ENCODE measurements around the gene ZSCAN4. TPM values are rescaled to one million over a fixed set of nuclear protein-coding genes. Genes with fewer than 3 reads are reported as not detected.

ZSCAN4 gene
- total RNA-seq, 1 experiment from 2014 or later = not detected

DNA sequence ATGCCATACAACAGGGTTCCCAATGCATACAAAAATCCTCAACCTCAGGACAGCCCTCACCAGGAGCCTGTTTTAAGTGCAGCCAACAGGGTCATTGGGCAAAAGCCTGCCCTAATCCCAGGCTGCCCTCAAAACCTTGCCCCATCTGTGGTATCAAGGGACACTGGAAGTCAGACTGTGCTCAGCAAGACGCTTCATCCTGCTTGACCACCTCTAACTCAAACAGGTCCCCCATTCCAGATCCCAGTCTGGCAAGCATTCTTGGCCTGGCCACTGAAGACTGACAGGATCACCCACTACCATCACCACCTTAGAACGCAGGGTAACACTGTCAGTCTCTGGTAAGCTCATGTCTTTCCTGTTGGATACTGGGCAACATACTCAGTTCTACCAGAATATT, 15.0 kb upstream of the ZSCAN4 start:
- H4K8ac ChIP-seq (replicated peaks; ENCODE audit: insufficient read length, low read depth, low read length) = no peak overlapping the region
- no peak overlapping the region for H3K14ac ChIP-seq (ENCODE audit: insufficient read depth, low read length)
- no peak for DNase-seq
- peaks cover 47% of the 10 kb centered on the region for H3K27me3 Mint-ChIP-seq (ENCODE audit: low read depth)
- no peak overlapping the region for H3T11ph ChIP-seq (ENCODE audit: low read length)
- H3K23me2 ChIP-seq (ENCODE audit: insufficient read length, low read depth, low read length, poor library complexity, severe bottlenecking) = no peaks in the 10 kb centered on the region
- no peak overlapping the region for H2AFZ ChIP-seq (ENCODE audit: low read length)
- H3K27ac Mint-ChIP-seq = no peak overlapping the region
- TF ChIP-seq, protein P1, sequence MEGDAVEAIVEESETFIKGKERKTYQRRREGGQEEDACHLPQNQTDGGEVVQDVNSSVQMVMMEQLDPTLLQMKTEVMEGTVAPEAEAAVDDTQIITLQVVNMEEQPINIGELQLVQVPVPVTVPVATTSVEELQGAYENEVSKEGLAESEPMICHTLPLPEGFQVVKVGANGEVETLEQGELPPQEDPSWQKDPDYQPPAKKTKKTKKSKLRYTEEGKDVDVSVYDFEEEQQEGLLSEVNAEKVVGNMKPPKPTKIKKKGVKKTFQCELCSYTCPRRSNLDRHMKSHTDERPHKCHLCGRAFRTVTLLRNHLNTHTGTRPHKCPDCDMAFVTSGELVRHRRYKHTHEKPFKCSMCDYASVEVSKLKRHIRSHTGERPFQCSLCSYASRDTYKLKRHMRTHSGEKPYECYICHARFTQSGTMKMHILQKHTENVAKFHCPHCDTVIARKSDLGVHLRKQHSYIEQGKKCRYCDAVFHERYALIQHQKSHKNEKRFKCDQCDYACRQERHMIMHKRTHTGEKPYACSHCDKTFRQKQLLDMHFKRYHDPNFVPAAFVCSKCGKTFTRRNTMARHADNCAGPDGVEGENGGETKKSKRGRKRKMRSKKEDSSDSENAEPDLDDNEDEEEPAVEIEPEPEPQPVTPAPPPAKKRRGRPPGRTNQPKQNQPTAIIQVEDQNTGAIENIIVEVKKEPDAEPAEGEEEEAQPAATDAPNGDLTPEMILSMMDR (conservative IDR thresholded peaks at IDR 0.05) = no peak
- H3K9me3 Mint-ChIP-seq = peaks cover 0 to 18% of the 10 kb centered on the region in 2 experiments
- H2BK120ac ChIP-seq (ENCODE audit: low read depth, low read length, poor library complexity, severe bottlenecking) = no peak overlapping the region
- H3K4me1 ChIP-seq (ENCODE audit: insufficient read depth, low read length) = peaks cover 4% of the 10 kb centered on the region; the same call in 1 of the 2 replicates
- no peak overlapping the region for H3K4me3 Mint-ChIP-seq
- H2BK5ac ChIP-seq (ENCODE audit: insufficient read length, low read length) = no peak overlapping the region
- H2BK12ac ChIP-seq (ENCODE audit: insufficient read length, low read depth, low read length) = no peak overlapping the region
- H3K79me1 ChIP-seq (ENCODE audit: insufficient read depth, low read depth, low read length, poor library complexity, severe bottlenecking) = no peaks in the 10 kb centered on the region
- no peak overlapping the region for H3K18ac ChIP-seq (ENCODE audit: insufficient read length, low read depth, low read length)
- H3K36me3 Mint-ChIP-seq (ENCODE audit: insufficient read depth in 1 of 3, low read depth in 3 of 3) = no peaks in the 10 kb centered on the region; a peak in 2 of 7 replicates
- no peaks in the 10 kb centered on the region for H3K9me3 ChIP-seq (ENCODE audit: control insufficient read depth, low read depth, low read length)
- H3K23ac ChIP-seq (ENCODE audit: insufficient read length, low read depth, low read length) = no peak overlapping the region
- H4K91ac ChIP-seq (ENCODE audit: insufficient read length, low read depth, low read length) = no peak overlapping the region
- H3K4me2 ChIP-seq (ENCODE audit: insufficient read depth, insufficient read length, low read length) = no peak overlapping the region
- no peaks in the 10 kb centered on the region for H3K27me3 ChIP-seq (ENCODE audit: insufficient read depth, low read length)
- H3K4ac ChIP-seq (ENCODE audit: low read depth, low read length) = no peak overlapping the region
- H2BK20ac ChIP-seq (ENCODE audit: low read depth, low read length, poor library complexity, severe bottlenecking) = no peak overlapping the region
- WGBS (ENCODE audit: extremely low coverage, insufficient read length, low lambda C conversion rate) = no CpG with 5 or more reads among the region's 2 CpGs
- H4K20me1 ChIP-seq (ENCODE audit: control insufficient read depth, insufficient read depth, insufficient read length) = no peaks in the 10 kb centered on the region
- H3K4me1 Mint-ChIP-seq = peaks cover 5 to 6% of the 10 kb centered on the region in 2 experiments; a peak in 3 of 4 replicates
- no peak overlapping the region for H4K5ac ChIP-seq (ENCODE audit: insufficient read length, low read depth, low read length)
- no peak overlapping the region for H3K9ac ChIP-seq (ENCODE audit: extremely low read depth, insufficient read length, low read length)
- no peaks in the 10 kb centered on the region for H3K79me2 ChIP-seq (ENCODE audit: insufficient read depth, low read length)
- no peak overlapping the region for H2AK5ac ChIP-seq (ENCODE audit: insufficient read length, low read length)
- H3K56ac ChIP-seq (ENCODE audit: insufficient read length, low read depth, low read length) = no peak overlapping the region
- no peak overlapping the region for H2BK15ac ChIP-seq (ENCODE audit: low read depth, low read length)
- no peak overlapping the region for H3K27ac ChIP-seq (ENCODE audit: insufficient read length, low read depth, low read length)

Measured in H9 (cell line).